Hepatocyte (in vitro differentiated cells): ENCODE measurements around the gene PDZD8. TPM values are rescaled to one million over a fixed set of nuclear protein-coding genes. Genes with fewer than 3 reads are reported as not detected.
A peak's percentile ranks its signal among the peaks of the same experiment; 100 is the strongest.

Experiments used
- DNase-seq: peaks from one replicate; pipeline ENCODE4 v3.0.0-alpha.2; 2016; ENCODE audit warnings: low spot score
- H2AFZ ChIP-seq: fragments of 200-600 bp; sonication (generic); 2 replicates; pipeline ENCODE4 v1.6.0; 2016; ENCODE audit warnings: antibody characterized with exemption, mild to moderate bottlenecking
- H3K27ac ChIP-seq: fragments of 200-600 bp; sonication (generic); 2 replicates; pipeline ENCODE4 v1.5.1; 2016; ENCODE audit warnings: mild to moderate bottlenecking
- H3K27me3 ChIP-seq: fragments of 200-600 bp; sonication (generic); 2 replicates; pipeline ENCODE4 v1.6.1; 2016
- H3K36me3 ChIP-seq: fragments of 200-600 bp; sonication (generic); replicated peaks from 2 replicates; pipeline ENCODE4 v1.5.1; 2016; ENCODE audit warnings: low read depth; ENCODE audit not compliant: insufficient read depth
- H3K4me1 ChIP-seq: fragments of 200-600 bp; sonication (generic); 2 replicates; pipeline ENCODE4 v1.5.1; 2016; ENCODE audit warnings: mild to moderate bottlenecking, moderate library complexity; ENCODE audit not compliant: insufficient read depth
- H3K4me2 ChIP-seq: fragments of 200-600 bp; sonication (generic); 2 replicates; pipeline ENCODE4 v1.6.0; 2016
- H3K4me3 ChIP-seq: fragments of 200-600 bp; sonication (generic); 2 replicates; pipeline ENCODE4 v1.5.1; 2016; ENCODE audit warnings: mild to moderate bottlenecking
- H3K79me2 ChIP-seq: fragments of 200-600 bp; sonication (generic); 2 replicates; pipeline ENCODE4 v1.6.0; 2017; ENCODE audit warnings: mild to moderate bottlenecking
- H3K9me2 ChIP-seq: fragments of 200-600 bp; sonication (generic); replicated peaks from 2 replicates; pipeline ENCODE4 v1.6.0; 2017; ENCODE audit warnings: mild to moderate bottlenecking; ENCODE audit not compliant: insufficient read depth
- H3K9me3 ChIP-seq: fragments of 200-600 bp; sonication (generic); 2 replicates; pipeline ENCODE4 v1.5.1; 2016; ENCODE audit warnings: low read depth, mild to moderate bottlenecking
- H4K20me1 ChIP-seq: fragments of 200-600 bp; sonication (generic); 2 replicates; pipeline ENCODE4 v1.6.0; 2016; ENCODE audit warnings: mild to moderate bottlenecking; ENCODE audit not compliant: insufficient read depth, poor library complexity, severe bottlenecking
- EZH2 ChIP-seq: fragments of 200-600 bp; sonication (generic); IDR thresholded peaks from 2 replicates; pipeline ENCODE4 v1.6.1; 2016; ENCODE audit warnings: antibody characterized with exemption, mild to moderate bottlenecking, borderline replicate concordance
- EZH2phosphoT487 ChIP-seq: fragments of 200-600 bp; sonication (generic); IDR thresholded peaks from one replicate; pipeline ENCODE4 v1.6.1; 2018; ENCODE audit warnings: antibody characterized with exemption, mild to moderate bottlenecking, low read depth, moderate library complexity; ENCODE audit not compliant: unreplicated experiment, severe bottlenecking
- WGBS: methylation state at CpG from one replicate; pipeline ENCODE4 v1.1.6; 2016; ENCODE audit warnings: low lambda C conversion rate; ENCODE audit errors: missing lambda C conversion rate; 5-methylcytosine and 5-hydroxymethylcytosine counted together
- polyA plus RNA-seq: library from polyadenylated mRNA; unstranded; fragments of >200 nt; fragmentation: Nextera tagmentation; extraction: Ambion mirVana; gene quantifications from 2 replicates; pipeline ENCODE4 v1.2.1, GENCODE V29; 2016
- total RNA-seq: library from RNA; depleted of rRNA; stranded (reverse); fragments of >200 nt; gene quantifications from 2 replicates; pipeline ENCODE4 v1.2.3, GENCODE V29; 2014
- TF ChIP-seq, protein P1 (sequence below): fragments of 200-600 bp; sonication (generic); IDR thresholded peaks from 2 replicates; pipeline ENCODE4 v1.5.1; 2016; ENCODE audit warnings: antibody characterized with exemption, mild to moderate bottlenecking; ENCODE audit not compliant: poor library complexity

PDZD8 gene
- total and polyA plus RNA-seq, 2 experiments from 2014 or later = 12.9 to 77.2 TPM

DNA sequence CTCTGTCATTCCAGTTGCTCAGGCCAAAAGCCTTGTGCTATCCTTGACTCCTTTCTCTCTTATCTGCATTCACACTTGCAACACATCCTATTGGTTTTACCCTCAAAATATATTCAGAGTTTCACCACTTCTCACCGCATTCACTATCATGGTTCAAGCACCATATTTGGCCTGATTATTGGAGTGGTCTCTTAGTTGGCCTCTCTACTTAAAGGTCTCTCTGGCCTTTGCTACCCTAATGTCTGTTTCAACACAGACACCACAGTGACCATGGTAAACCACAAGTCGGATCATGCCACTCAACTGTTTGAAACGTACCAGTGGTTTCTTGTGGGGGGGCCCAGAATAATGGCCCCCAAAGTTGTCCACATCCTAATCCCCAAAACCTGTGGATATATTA, 15.2 kb upstream of the PDZD8 start:
- H2AFZ ChIP-seq = no peak overlapping the region
- no peaks in the 10 kb centered on the region for H3K36me3 ChIP-seq
- H3K4me3 ChIP-seq = no peak overlapping the region
- H3K9me3 ChIP-seq = no peaks in the 10 kb centered on the region
- DNase-seq = no peak
- H3K4me2 ChIP-seq = no peak overlapping the region
- TF ChIP-seq EZH2phosphoT487 (no peak), EZH2 (no peak)
- TF ChIP-seq, protein P1, sequence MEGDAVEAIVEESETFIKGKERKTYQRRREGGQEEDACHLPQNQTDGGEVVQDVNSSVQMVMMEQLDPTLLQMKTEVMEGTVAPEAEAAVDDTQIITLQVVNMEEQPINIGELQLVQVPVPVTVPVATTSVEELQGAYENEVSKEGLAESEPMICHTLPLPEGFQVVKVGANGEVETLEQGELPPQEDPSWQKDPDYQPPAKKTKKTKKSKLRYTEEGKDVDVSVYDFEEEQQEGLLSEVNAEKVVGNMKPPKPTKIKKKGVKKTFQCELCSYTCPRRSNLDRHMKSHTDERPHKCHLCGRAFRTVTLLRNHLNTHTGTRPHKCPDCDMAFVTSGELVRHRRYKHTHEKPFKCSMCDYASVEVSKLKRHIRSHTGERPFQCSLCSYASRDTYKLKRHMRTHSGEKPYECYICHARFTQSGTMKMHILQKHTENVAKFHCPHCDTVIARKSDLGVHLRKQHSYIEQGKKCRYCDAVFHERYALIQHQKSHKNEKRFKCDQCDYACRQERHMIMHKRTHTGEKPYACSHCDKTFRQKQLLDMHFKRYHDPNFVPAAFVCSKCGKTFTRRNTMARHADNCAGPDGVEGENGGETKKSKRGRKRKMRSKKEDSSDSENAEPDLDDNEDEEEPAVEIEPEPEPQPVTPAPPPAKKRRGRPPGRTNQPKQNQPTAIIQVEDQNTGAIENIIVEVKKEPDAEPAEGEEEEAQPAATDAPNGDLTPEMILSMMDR = no peak
- H3K9me2 ChIP-seq = no peaks in the 10 kb centered on the region
- no peaks in the 10 kb centered on the region for H3K4me1 ChIP-seq
- H3K27ac ChIP-seq = no peak overlapping the region
- 90% methylated on average over 3 of the region's 3 CpGs for WGBS
- no peaks in the 10 kb centered on the region for H4K20me1 ChIP-seq
- no peaks in the 10 kb centered on the region for H3K79me2 ChIP-seq
- H3K27me3 ChIP-seq = peaks cover 7% of the 10 kb centered on the region

DNA sequence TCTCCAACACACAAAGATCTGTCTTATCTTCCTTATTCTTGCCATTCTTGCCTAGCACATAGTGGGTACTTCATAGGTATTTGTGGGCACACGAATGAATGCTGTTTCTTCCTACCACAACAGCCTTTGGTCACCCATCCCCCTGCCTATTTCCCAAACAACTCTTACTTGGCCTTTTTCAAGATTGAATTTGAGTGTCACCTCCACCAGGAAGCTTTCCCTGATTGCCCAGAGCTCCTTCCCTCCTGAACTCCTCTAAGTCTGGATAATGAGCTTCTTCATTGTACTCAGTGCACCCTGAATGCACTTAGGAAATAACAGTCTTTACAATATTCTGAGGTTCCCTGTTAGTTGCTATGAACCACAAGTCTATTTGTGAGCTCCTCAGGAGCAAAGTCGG, 11.6 kb upstream of the PDZD8 start:
- no peaks in the 10 kb centered on the region for H3K79me2 ChIP-seq
- no peaks in the 10 kb centered on the region for H3K36me3 ChIP-seq
- no peak for DNase-seq
- peaks cover 5% of the 10 kb centered on the region for H3K4me1 ChIP-seq
- H3K9me3 ChIP-seq = no peaks in the 10 kb centered on the region
- H3K4me3 ChIP-seq = no peak overlapping the region
- 79% methylated on average over 2 of the region's 2 CpGs for WGBS
- H3K9me2 ChIP-seq = no peaks in the 10 kb centered on the region
- no peak for TF ChIP-seq EZH2phosphoT487
- TF ChIP-seq EZH2 = no peak
- TF ChIP-seq, protein P1 = no peak
- no peak overlapping the region for H3K4me2 ChIP-seq
- no peak overlapping the region for H3K27ac ChIP-seq
- H3K27me3 ChIP-seq = peaks cover 7% of the 10 kb centered on the region
- no peak overlapping the region for H2AFZ ChIP-seq
- H4K20me1 ChIP-seq = no peaks in the 10 kb centered on the region

DNA sequence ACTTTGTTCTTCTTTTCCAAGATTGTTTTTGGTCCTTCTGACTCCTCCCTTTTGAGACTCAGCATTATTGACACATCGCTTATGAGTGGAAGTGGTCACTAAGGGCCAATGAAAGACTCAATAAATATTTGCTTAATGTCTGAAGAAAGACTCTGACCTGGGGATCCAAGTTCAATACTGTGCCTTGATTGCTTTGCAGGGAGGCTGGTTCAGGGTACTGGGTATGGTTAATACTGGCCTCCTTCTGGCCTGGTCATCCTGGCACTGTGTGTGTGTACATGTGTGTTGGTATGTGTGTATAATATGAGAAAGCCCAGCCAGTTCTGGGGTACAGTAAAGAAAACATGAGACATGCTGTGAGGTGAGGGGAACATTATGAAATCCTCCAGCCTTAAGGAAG, 7.6 kb upstream of the PDZD8 start:
- Histone ChIP-seq H3K79me2 (no peaks in the 10 kb centered on the region), H3K9me3 (no peaks in the 10 kb centered on the region), H3K4me1 (peaks cover 5% of the 10 kb centered on the region), H4K20me1 (no peaks in the 10 kb centered on the region), H3K9me2 (no peaks in the 10 kb centered on the region), H3K4me2 (no peak overlapping the region), H3K27me3 (peaks cover 16% of the 10 kb centered on the region), H3K36me3 (no peaks in the 10 kb centered on the region), H3K27ac (peak overlapping the region; percentile 20), H2AFZ (no peak overlapping the region), H3K4me3 (no peak overlapping the region)
- WGBS = 45% methylated on average over 1 of the region's 1 CpG
- no peak for TF ChIP-seq EZH2
- TF ChIP-seq, protein P1 = no peak
- no peak for TF ChIP-seq EZH2phosphoT487
- DNase-seq = no peak
